CD4-positive, alpha-beta T cell (primary cell): Measurements from ENCODE around the gene RNF115. TPM values are rescaled to one million over a fixed set of nuclear protein-coding genes. Genes with fewer than 3 reads are reported as not detected.

Source experiments
- ATAC-seq: fragments of 200-7000 bp; cut with Tn5 transposase; one replicate; pipeline ENCODE4 v1.10.0; 2022; ENCODE audit warnings: mild to moderate bottlenecking; ENCODE audit not compliant: poor library complexity
- CTCF ChIA-PET: fragments of 350-600 bp; sonication (Branson Sonifier 250); formaldehyde crosslinking; loops from one replicate; lab custom pipeline; 2021; ENCODE audit warnings: antibody characterized with exemption, inconsistent platforms; lab: Charles Lee
- POLR2A ChIA-PET: fragments of 350-600 bp; sonication (Branson Sonifier 250); formaldehyde crosslinking; loops from one replicate; lab custom pipeline; 2021; ENCODE audit warnings: antibody characterized with exemption, inconsistent platforms; lab: Charles Lee
- DNase-seq, 14 experiments: peaks; one replicate each; pipeline ENCODE4 v3.0.0-alpha.2; 2013 to 2020; ENCODE audit warnings: mixed read lengths in 2 of 14
- H3K27ac ChIP-seq, 2 donors: one replicate each; pipeline versions ENCODE4 v1.5.1 to v1.7.0; 2013; ENCODE audit warnings: low read length in 2 of 2, low read depth in 1 of 2, mild to moderate bottlenecking in 1 of 2
- H3K27me3 ChIP-seq, 2 experiments: 1 replicate in 1 of 2; 2 replicates in 1 of 2; pipeline versions ENCODE4 v1.6.1 to v1.7.0; 2013; ENCODE audit warnings: low read length in 2 of 2, control low read depth in 1 of 2, mild to moderate bottlenecking in 1 of 2, moderate library complexity in 1 of 2; ENCODE audit not compliant: insufficient read depth in 2 of 2, control insufficient read depth in 1 of 2
- H3K36me3 ChIP-seq: one replicate; pipeline ENCODE4 v1.6.1; 2013; ENCODE audit warnings: low read length, control low read depth; ENCODE audit not compliant: insufficient read depth
- H3K4me1 ChIP-seq: one replicate; pipeline ENCODE4 v1.6.1; 2013; ENCODE audit warnings: low read length, control low read depth; ENCODE audit not compliant: insufficient read depth
- H3K4me3 ChIP-seq: one replicate; pipeline ENCODE4 v1.5.1; 2013; ENCODE audit warnings: mild to moderate bottlenecking, low read length, moderate library complexity
- H3K9me3 ChIP-seq, 2 experiments: 1 replicate in 1 of 2; 2 replicates in 1 of 2; pipeline versions ENCODE4 v1.6.1 to v1.7.0; 2013; ENCODE audit warnings: low read length in 2 of 2, mild to moderate bottlenecking in 2 of 2, control low read depth in 1 of 2, moderate library complexity in 1 of 2; ENCODE audit not compliant: control insufficient read depth in 1 of 2, insufficient read depth in 1 of 2
- H3K27ac Mint-ChIP-seq: one replicate; pipeline ENCODE4 v1.8.0; 2020; ENCODE audit warnings: mixed read lengths
- H3K27me3 Mint-ChIP-seq: one replicate; pipeline ENCODE4 v1.8.0; 2021; ENCODE audit warnings: mixed read lengths
- H3K36me3 Mint-ChIP-seq: one replicate; pipeline ENCODE4 v1.8.0; 2021; ENCODE audit warnings: low read depth, mixed read lengths
- H3K4me1 Mint-ChIP-seq: one replicate; pipeline ENCODE4 v1.8.0; 2021; ENCODE audit warnings: low read depth, mixed read lengths
- H3K4me3 Mint-ChIP-seq: one replicate; pipeline ENCODE4 v1.8.0; 2020; ENCODE audit warnings: mild to moderate bottlenecking, mixed read lengths
- H3K9me3 Mint-ChIP-seq: one replicate; pipeline ENCODE4 v1.8.0; 2020; ENCODE audit warnings: mixed read lengths
- CTCF ChIP-seq: fragments of 200-600 bp; IDR thresholded peaks from one replicate; pipeline ENCODE4 v1.8.0; 2022; ENCODE audit warnings: antibody characterized with exemption, mild to moderate bottlenecking
- intact Hi-C, 2 experiments: fragments of 100-400 bp; cut with DNase I in 1 of 2; cut with micrococcal nuclease in 1 of 2; formaldehyde crosslinking; loops; one replicate each; pipeline versions ENCODE4 v1.15.1 to v1.9.0; 2023 to 2025; cut with DNase I, micrococcal nuclease
- total RNA-seq, 174 experiments: library from RNA in 2 of 174; stranded (reverse) in 2 of 174; gene quantifications; one replicate each; pipeline ENCODE4 v1.2.3 and lab custom pipeline; 2021 to 2026

RNF115 gene
- total RNA-seq, 2 experiments from 2014 or later: 11.4 to 11.9 TPM

DNA sequence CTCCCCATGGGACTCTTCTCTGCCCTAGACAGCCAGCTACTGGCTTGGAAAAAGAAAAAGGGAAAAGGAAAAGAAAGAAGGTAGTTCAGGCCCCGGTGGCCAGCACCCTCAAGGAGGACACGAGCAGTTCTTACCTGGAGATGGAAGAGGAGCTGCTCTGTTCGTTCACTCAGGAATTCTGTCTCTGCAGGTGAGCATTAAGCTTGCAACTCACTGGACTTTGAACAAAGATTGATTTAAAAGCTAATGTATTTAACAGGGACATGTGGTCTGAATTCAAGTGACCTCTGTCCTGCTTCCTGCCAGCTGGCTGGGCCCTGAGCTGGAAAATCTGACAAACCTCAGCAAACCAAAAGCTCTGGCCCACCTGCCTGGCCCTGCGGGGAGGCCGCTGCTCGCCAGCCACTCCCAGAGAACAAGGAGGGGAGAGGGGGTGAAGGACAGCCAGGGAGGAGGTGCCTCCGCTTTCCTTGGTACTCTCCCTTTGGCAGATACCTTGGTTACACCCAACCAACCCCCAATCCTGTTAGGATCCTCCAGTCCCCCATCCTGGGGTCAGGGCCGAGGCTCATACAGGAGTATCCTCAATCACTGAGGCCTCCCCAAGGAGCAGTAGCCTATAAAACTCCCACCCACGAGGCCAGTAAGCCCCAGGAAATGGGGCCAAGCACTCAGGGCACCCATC lies 116.6 kb downstream of the RNF115 start, which contains the start of gene PDZK1:
Gene PDZK1 (minus strand): TSS at position 186 of the 685 bp plus-strand sequence. CDS start 19,347 bp downstream, outside the sequence.
- Histone ChIP-seq H3K4me1 (no peaks in the 10 kb centered on the region), H3K27ac (no peak within 1 kb of the TSS), H3K4me3 (no peak within 1 kb of the TSS), H3K27me3 (no peaks in the 10 kb centered on the region), H3K36me3 (no peaks in the 10 kb centered on the region), H3K9me3 (no peaks in the 10 kb centered on the region)
- H3K27me3 Mint-ChIP-seq: no peaks in the 10 kb centered on the region
- DNase-seq (no peak), ATAC-seq (no peak)
- intact Hi-C loops: no loop called here
- H3K36me3 Mint-ChIP-seq: no peaks in the 10 kb centered on the region
- no peaks in the 10 kb centered on the region for H3K4me1 Mint-ChIP-seq
- no peak within 1 kb of the TSS for H3K27ac Mint-ChIP-seq
- ChIA-PET POLR2A (no interaction called here), CTCF (no interaction called here)
- no peak for TF ChIP-seq CTCF
- H3K9me3 Mint-ChIP-seq: no peaks in the 10 kb centered on the region
- no peak within 1 kb of the TSS for H3K4me3 Mint-ChIP-seq

DNA sequence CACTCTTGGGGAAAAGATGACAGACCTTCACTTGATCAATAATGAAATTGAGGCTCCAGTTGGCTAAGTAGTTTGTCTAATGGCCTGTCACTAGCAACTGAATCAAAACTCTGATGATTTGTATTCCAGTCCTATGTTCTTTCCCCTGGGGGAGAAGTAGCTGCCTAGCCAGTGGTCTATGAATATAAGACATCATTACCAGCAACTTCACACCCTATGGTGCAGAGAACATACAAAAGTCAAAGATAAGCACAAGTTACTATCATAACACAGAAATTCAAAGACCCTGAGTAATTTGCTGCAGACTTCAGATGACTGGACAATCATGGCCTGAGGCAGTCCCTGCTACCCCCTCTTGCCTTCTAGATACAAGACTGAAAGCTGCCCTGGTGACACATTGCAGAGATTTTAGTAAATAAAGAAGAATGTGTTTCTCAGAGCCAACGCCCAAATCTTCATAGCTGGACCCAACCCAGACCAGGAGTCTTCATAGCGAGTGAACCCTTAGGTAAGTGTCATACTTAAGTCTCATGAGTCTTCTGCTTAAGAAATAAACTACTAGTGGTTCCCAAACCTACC lies 117.7 kb downstream of the RNF115 start:
- Histone ChIP-seq H3K27ac (no peak overlapping the region), H3K27me3 (no peaks in the 10 kb centered on the region), H3K4me1 (no peaks in the 10 kb centered on the region), H3K9me3 (no peaks in the 10 kb centered on the region), H3K36me3 (no peaks in the 10 kb centered on the region), H3K4me3 (no peak overlapping the region)
- Mint-ChIP-seq H3K36me3 (no peaks in the 10 kb centered on the region), H3K27ac (no peak overlapping the region), H3K4me3 (no peak overlapping the region), H3K4me1 (no peaks in the 10 kb centered on the region), H3K27me3 (no peaks in the 10 kb centered on the region), H3K9me3 (no peaks in the 10 kb centered on the region)
- CTCF ChIA-PET: no interaction called here
- POLR2A ChIA-PET: no interaction called here
- ATAC-seq (no peak), DNase-seq (no peak)
- intact Hi-C loops: no loop called here
- TF ChIP-seq CTCF: no peak

- H3K36me3 ChIP-seq: no peaks in the 10 kb centered on the region
- ChIA-PET CTCF (no interaction called here), POLR2A (no interaction called here)
- no peak for TF ChIP-seq CTCF
- H3K9me3 ChIP-seq: no peaks in the 10 kb centered on the region
- Mint-ChIP-seq H3K4me1 (no peaks in the 10 kb centered on the region), H3K27me3 (no peaks in the 10 kb centered on the region), H3K27ac (no peak overlapping the region), H3K36me3 (no peaks in the 10 kb centered on the region), H3K4me3 (no peak overlapping the region), H3K9me3 (no peaks in the 10 kb centered on the region)
- H3K27ac ChIP-seq: no peak overlapping the region
- ATAC-seq (no peak), DNase-seq (no peak)
- no peaks in the 10 kb centered on the region for H3K27me3 ChIP-seq
- no peak overlapping the region for H3K4me3 ChIP-seq
- no peaks in the 10 kb centered on the region for H3K4me1 ChIP-seq
- intact Hi-C loops: no loop called here
Measured at GRCh38 chr1:145705622-145706021, 118.3 kb downstream of the RNF115 start.
